Cardiac septum (tissue), 1 donor: ENCODE data around the gene DOK6. TPM values are rescaled to one million over a fixed set of nuclear protein-coding genes. Genes with fewer than 3 reads are reported as not detected.

Experiments used
- DNase-seq: peaks from one replicate; pipeline ENCODE4 v3.0.0-alpha.2; 2020; ENCODE audit warnings: low spot score
- intact Hi-C: fragments of 100-400 bp; cut with DNase I; formaldehyde crosslinking; loops from one replicate; pipeline ENCODE4 v1.14.0; 2022
- total RNA-seq: library from RNA; stranded (reverse); fragmentation: NEBNext Ultra II Directional; extraction: Animal tissue kit (Norgen Biotek cat#: 25700); gene quantifications from one replicate; pipeline ENCODE4 v1.2.1, GENCODE V29; 2021
- donor health status: DM: no; HTN: no; CAD: no.

Gene DOK6
- total RNA-seq, 1 donor from 2014 or later: 10.6 TPM

DNA sequence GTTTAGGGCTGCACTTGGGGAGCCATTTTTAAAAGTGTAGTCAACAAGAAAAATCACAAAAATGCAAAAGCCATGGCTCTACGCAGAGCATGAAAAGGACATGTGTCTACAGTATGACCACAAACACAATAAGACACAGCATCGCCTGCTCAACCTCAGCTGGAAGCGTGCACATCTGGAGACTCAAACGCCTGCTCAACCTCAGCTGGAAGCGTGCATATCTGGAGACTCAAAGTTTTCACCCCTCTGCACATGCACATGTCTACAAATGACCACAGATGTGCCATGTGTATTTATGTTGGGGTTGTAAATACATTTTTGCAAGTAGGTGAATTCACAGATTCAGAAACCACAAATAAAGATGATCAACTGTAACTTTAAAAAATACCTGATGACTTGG is 196.9 kb downstream of the DOK6 start:
- no peak for DNase-seq
- intact Hi-C loops: no loop called here

DNA sequence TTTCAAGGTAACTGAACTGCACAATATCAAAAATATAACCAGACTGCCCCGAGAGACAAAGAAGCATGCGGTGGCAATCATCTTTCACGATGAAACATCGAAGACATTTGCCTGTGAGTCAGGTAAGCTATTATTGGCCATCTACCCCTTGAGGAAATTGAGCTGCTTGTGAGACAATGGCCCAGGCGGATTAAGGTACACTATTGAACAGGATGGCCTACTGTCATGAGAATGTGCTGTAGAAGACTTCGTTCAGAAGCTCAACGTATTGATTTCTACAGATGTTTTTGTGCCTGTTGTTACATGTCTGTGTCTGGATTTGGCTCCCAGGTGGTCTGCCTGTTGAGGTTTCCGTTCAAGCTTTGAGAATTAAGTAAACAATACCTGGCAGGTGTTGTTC is 198.7 kb downstream of the DOK6 start:
- intact Hi-C loops: no loop called here
- DNase-seq: no peak

DNA sequence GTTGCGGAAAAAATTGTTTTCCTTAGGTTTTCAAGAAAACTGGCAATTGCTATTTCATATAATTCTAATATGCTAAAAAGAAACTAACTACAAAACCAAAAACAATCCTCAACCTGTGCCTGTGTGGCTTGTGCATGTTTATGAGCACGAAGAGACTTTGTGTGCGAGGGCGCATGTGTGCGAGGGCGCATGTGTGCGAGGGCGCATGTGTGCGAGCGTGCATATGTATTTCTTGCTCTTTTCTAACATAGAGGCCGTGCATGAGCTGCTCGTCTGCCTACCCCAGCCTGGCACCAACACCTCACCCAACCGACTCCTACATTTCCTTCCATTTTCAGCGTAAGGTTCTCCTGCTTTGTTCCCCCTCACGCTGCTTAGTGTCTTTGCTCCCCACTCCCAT is 211.6 kb downstream of the DOK6 start:
- intact Hi-C loops: no loop called here
- no peak for DNase-seq

DNA sequence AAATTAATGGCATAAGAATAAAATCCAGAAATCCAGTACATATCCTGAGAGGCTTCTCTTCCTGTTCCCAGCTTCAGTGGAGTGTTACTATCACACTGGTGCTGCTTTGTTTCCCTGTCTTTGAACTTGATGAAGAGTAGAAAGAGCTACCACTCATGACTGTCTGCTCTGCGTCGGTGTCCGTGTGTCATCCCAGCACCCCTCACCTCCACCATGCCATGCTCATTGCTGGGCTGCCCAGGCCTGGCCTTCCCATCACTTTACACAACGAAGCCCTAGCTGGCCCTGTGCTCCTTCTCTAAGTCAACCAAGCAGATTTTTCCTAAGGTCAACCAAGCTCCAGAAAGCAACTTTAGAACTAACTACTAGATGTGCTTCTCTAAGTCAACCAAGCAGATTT is 215.4 kb downstream of the DOK6 start:
- intact Hi-C loops: no loop called here
- DNase-seq: no peak

DNA sequence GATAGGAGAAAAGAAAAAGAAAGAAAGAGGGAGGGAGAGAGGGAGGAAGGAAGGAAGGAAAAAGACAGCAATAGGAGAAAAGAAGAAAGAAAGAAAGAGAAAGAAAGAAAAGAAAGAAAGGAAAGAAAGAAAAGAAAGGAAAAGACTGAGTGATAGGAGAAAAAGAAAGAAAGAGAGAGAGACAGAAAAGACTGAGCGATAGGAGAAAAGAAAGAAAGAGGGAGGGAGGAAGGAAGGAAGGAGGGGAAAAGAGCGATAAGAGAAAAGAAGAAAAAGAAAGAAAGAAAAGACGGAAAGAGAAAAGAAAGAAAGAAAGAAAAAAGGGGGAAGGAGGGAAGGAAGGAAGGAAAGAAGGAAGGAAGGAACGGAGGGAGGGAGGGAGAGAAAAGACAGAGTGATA is 216.7 kb downstream of the DOK6 start:
- no peak for DNase-seq
- intact Hi-C loops: no loop called here

DNA sequence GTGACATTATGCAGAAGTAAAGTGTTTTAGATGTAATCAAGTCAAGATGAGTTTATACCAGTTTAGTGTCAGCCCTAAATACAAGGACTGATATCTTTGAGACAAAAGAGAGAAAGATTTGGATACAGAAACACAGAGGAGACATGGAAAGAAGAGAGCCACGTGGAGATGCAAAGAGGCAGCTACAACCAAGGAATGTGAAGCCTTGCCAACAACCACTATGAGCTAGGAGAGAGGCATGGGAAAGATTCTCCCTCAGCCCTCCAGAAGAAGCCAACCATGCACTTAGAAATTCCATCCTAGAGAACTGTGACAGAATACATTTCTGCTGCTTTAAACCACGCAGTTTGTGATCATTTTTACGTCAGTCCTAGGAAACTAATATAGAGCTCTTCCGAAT is 217.2 kb downstream of the DOK6 start:
- intact Hi-C loops: no loop called here

DNA sequence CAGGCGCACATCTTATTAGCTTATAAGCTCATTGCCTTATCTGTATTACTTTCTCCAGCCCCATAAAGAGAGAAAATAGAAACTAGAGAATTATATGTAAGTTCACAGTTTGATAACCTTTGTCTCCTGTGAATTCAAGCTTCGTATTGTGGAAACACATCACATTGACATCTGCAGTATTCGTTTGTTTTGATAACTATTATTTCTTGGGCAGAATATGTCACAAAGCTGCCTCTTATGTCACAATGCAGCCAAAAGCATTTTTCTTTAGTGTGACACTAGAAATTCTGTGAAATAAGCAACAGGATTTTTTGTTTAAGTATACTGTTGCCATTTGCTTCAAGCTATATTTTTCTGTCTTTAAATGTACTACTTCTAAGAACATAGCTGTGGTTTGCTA is 221.5 kb downstream of the DOK6 start:
- no peak for DNase-seq
- intact Hi-C loops: no loop called here

More for the DNA sequence above, 217.2 kb downstream of the DOK6 start:
- DNase-seq: no peak

DNA sequence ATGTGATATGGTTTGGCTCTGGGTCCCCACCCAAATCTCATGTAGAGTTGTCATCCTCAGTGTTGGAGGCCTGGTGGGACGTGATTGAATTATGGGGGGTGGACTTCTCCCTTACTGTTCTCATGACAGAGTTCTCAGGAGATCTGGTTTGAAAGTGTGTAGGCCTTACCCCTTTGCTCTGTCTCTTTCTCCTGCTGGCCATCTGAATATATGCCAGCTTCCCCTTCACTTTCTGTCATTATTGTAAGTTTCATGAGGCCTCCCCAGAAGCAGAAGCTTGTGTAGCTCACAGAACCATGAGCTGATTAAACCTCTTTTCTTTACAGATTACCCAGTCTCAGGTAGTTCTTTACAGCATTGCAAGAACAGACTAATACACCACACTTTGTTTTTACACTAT is 222.3 kb downstream of the DOK6 start:
- intact Hi-C loops: no loop called here
- DNase-seq: no peak

DNA sequence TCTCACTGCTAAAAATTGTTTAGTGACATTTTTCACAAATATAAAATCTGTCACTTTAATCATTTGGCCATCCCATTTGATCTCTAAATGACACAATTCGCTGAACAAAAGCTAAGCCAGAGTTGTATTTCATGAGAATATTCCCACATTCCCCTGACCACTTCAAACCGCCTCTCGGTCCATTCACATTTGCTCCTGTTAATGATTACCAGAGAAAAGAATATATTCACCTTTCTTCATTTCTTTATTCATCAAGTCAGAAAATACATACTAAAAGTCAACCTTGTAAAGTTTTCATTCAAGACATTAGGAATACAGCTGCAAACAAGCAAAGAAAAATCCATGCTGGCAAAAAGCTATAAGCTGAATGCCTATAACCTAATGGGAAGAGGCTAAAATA is 225.5 kb downstream of the DOK6 start:
- no peak for DNase-seq
- intact Hi-C loops: no loop called here

DNA sequence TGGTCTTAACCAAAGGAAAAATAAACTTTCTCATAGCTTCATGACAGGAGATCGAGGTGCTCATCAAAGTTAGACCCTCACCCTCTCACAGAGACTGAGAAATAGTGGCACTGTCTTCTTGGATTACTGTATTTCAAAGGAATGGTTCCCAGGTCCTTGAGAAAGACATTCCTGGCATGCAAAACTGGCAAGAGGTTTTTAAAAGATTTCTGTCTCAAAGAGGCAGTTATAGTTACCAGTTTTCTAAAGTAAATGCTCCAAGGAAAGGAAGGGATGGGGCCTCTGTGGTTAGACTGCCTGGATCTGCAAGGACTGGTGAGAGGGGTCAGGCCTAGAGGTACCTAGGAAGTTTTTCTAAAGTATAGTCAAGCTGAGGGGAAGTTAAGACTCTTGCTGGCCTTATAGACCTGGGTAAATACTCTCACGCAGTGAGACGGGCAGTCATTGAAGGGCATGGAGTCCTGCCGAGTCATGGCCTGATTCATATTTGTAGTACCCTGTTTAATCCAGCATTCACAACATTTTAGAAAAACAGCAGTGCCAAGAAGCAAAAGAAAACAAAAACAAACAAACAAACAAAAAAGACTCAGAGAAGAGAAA is 226.1 kb downstream of the DOK6 start:
- intact Hi-C loops: no loop called here
- no peak for DNase-seq

DNA sequence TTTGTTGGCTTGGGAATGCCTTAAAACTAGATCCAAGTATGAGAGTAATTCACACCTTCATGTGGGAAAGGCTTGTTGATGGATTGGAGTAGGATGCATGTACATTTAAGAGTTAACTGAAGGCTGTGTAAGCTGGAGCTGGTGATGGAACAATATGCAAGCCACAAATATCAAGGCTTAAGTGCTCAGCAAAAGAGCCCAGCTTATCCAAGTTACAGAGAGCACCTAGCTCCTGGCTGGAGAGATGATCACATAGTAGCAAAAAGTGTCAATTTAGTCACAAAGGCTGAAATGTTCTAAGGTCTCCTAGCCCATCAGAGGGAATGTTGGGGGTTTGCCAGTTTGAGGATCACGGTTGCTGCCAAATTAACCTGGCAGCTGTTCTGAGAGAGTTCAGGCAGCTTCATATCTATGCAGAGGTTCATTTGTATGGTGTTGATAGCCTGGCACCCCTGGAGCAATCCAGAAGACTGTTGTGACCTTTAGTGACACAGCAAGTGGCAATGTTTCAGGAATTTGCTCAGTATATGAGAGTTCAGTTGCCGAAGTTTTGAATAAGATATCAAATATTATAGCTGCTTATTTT is 228.2 kb downstream of the DOK6 start:
- intact Hi-C loops: no loop called here
- no peak for DNase-seq

DNA sequence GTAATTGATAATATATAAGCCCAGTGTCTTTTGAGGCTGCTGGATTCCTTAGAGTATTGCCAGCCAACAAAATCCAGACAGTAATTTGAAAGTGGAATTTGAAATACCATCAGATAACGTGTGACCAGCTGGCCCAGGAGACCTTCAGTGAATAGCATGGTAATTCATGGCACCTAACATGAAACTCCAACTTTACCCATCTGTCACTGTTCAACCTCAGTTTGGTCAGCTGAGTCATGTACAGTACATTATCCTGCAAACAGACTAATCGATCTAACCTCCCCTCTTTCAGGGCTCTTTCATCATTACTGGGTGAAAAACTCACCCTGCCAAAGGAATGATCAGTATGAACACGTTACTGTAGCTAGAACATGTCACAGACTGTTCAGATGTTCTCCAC is 230.6 kb downstream of the DOK6 start:
- intact Hi-C loops: loop anchor here (10.0 kb wide), 1 partner anchor 444 kb away; no protein-coding TSS in a partner anchor
- no peak for DNase-seq

DNA sequence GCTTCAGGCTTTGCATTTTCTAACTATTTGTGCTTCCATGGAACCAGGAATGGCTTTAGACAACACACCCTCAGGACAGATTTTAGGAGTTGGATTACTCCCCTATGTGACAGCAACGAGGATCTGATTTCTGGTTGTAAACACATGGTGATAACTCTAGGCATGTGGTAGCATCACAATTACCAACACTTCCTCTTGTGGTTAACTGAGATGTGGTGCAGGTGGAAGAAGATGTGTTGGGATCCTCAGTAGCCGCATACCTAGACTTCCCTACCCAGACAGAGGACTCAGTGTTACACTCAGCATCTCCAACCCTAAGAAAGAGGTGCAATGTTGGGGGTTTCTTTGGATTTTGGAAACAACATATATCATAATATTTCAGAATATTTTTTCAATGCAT is 234.8 kb downstream of the DOK6 start:
- intact Hi-C loops: loop anchor here (10.0 kb wide), 1 partner anchor 439 kb away; no protein-coding TSS in a partner anchor
- no peak for DNase-seq

DNA sequence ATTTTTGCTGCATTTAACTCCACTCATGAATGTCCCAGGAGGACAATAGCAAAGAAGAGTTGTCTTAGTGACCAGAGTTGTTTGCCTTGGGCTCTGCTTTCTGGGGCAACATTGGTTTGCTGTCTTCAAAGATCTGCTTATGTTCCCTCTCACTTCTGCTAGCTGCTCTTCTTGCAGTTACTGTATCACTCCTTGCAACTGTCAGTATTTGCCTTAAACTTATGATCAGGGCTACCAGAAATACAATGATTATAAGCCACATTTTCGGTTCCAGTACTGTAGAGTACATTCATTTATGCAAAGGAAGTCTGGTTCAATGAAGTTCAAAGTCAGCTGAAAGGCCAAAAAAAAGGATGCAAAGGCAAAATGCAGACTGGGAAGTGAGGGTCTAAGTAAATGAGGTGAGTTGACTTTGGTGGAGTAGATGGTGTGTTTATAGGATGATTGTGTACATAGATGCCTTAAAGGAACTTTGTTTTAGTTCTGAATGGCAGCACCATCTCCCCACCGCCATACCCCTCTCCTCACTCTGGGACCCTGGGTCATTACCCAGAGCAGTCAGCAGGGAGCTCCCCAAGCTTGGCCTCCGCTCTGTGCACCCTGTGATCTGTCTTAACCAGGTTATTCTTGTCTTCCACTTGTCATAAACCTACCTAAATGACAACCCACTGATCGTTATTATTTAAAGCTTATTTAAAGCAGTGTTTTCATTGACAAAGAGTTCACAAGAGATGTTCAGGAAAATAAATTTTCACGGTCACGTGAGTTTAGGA is 236.0 kb downstream of the DOK6 start:
- intact Hi-C loops: loop anchor here (10.0 kb wide), 1 partner anchor 438 kb away; no protein-coding TSS in a partner anchor

DNA sequence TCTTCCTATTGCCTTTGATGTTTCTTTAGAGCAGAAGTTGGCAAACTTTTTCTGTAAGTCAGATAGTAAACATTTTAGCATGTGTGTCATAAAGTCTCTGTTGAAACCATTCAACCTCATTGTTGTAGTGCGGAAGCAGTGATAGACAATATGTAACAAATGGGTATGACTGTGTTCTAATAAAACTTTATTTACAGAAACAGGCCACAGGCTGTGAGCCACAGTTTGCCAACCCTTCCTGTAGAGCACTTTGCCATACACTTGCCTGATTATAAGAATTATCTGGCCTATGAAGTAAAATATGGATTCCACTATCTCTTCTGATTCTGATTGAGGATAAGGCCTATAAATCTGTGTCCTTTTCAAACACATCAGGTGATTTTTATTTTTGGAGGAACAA is 237.4 kb downstream of the DOK6 start:
- DNase-seq: no peak
- intact Hi-C loops: loop anchor here (10.0 kb wide), 1 partner anchor 437 kb away; no protein-coding TSS in a partner anchor

More for the DNA sequence above, 236.0 kb downstream of the DOK6 start:
- no peak for DNase-seq

DNA sequence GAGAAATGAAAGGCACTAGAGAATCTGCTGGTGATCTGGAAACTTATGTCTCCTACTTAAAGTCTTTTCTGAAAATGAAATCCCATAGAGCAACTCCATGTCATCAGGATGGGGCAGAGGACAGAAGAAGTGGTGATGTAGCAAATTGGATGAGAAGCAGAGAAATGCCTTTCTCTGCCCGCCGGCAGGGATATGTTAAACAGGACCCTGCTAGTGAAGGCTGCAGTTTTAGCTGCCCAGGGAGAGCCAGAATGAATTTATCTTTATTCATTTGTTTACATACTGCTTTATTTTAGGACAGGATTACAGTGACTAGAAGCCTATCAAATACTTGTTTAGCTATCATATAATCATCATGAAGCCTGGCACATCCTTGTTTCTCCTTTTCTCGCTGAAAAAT is 247.0 kb downstream of the DOK6 start:
- no peak for DNase-seq
- intact Hi-C loops: no loop called here

DNA sequence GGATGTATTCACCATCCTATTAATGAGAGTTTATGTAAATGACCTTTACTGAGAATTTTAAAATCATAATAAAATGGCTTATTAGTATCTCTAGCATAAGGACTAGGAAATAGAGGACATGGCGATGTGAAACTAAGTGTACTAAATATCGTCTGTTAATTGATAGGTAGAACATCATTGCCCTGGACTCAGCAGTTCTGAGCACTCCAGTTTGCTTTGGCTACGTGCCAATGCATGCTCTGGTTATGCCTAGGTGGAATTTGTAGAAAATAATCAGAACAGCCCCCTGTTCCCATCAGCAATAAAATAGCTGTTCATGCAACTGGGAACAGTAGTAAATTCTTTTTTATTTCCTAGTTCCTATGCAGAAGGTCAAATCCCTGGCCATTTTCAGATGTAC is 247.8 kb downstream of the DOK6 start:
- intact Hi-C loops: no loop called here
- no peak for DNase-seq

DNA sequence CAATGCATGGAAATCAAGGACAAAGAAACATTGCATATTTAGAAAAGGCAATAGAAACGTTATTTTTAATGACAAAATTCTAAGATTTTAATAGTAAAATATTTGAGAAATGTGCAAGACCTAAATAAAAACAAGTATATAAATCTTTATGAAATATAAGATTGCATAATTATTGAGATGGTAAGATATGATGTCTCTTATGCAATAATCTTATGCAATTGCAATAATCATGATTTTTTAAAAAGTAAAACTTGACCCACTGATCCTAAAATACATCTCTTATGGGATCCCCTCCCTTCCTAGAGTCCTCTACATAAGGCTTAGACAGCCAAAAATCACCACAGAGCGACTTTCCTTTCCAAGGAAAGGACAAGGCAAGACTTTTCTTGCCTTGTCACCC is 249.0 kb downstream of the DOK6 start:
- intact Hi-C loops: no loop called here

DNA sequence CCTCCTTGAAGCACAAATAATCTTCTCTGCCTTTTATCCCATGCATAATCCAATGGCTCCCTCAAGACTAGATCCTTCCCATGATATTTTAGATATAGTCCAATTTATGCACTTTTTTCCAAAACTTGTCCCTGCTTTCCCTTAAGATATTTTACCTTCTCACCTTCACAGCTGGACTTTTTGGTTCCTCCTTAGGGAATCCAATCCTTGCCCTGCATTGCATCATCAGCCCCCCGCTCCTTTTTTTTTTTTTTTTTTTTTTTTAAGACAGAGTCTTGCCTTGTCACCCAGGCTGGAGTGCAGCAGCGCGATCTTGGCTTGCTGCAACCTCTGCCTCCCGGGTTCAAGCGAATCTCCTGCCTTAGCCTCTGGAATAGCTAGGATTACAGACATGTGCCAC is 250.6 kb downstream of the DOK6 start:
- DNase-seq: no peak
- intact Hi-C loops: no loop called here

More for the DNA sequence above, 249.0 kb downstream of the DOK6 start:
- no peak for DNase-seq

DNA sequence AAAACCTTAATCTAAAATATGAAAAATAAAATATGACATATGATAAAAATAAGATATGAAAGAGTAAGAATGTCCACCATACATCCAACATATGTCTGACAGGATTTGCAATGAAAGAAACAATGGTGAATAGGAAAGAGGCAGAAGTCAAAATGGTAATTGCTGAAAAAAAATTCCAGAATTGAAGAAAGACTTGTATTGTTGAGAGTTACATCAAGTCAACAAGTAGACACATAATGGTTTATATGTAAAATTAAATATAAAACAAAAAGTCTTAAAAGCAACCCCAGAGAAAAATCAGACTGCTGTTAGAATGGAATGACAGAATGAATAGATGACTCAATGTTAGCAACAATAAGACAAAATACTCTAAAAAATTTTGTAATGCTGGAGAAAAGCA is 255.1 kb downstream of the DOK6 start:
- intact Hi-C loops: no loop called here
- no peak for DNase-seq

DNA sequence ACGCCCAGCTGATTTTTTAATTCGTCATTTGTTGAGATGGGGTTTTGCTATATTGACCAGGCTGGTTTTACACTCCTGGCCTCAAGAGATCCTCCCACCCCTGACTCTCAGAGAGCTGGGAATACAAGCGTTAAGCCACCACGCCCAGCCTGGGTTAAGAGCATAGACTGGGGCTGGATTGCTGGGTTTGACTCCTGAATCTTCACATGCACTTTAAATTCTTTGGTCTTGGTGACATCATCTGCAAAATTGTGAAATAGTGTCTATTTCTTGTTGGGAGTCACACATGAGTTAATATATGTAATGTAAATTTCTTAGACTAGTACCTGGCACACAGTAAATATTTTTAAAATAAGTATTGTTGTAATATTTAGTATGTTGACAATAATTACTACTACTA is 257.4 kb downstream of the DOK6 start:
- intact Hi-C loops: no loop called here
- DNase-seq: no peak
